K562 (cell line): Measurements from ENCODE around the gene TNFRSF18. TPM values are rescaled to one million over a fixed set of nuclear protein-coding genes. Genes with fewer than 3 reads are reported as not detected.

ENCODE experiments used
- ATAC-seq: fragments of 200-7000 bp; cut with Tn5 transposase; 3 replicates; pipeline ENCODE4 v1.9.1; 2020; ENCODE audit warnings: moderate library complexity
- BruUV-seq: library from RNA; stranded (reverse); fragments of 400-500 nt; replicated peaks from 2 replicates; lab custom pipeline; 2021; lab: Mats Ljungman, UMichigan
- CTCF ChIA-PET: fragments of 300-600 bp; formaldehyde crosslinking; extraction: SDS; loops from one replicate; lab custom pipeline; 2021; ENCODE audit warnings: low intra/inter-chr PET ratio; lab: Yijun Ruan, JAX
- POLR2A ChIA-PET: fragments of 300-600, 350-650 bp; sonication (Branson Sonifier 250); formaldehyde crosslinking; extraction: SDS; loops from one replicate; lab custom pipeline; 2021; ENCODE audit warnings: antibody characterized with exemption, inconsistent platforms; lab: Yijun Ruan, JAX
- DNase-seq, 4 experiments: peaks; one replicate each; pipeline versions ENCODE4 v3.0.0 to v3.0.0-alpha.2; 2011 to 2018; ENCODE audit warnings: low spot score in 3 of 4, mixed read lengths in 3 of 4; ENCODE audit errors: extremely low read depth in 1 of 4
- FAIRE-seq: peaks from 2 replicates; lab custom pipeline; 2011; peaks lifted over from hg19 to GRCh38; lab: Jason Lieb, UNC
- H2AFZ ChIP-seq: 2 replicates; pipeline ENCODE4 v1.6.0; 2011; ENCODE audit warnings: low read depth, low read length, control low read depth, inconsistent platforms
- H3K27ac ChIP-seq: fragments of 200-600 bp; 3 replicates; pipeline ENCODE4 v1.8.0; 2011; ENCODE audit warnings: low read depth, mild to moderate bottlenecking, control low read depth, inconsistent platforms, low read length, moderate library complexity, mixed read lengths; ENCODE audit errors: extremely low read depth
- H3K27me3 ChIP-seq, 2 experiments: fragments of 300-600 bp in 1 of 2; 2 replicates in 1 of 2; 3 replicates in 1 of 2; pipeline versions ENCODE4 v1.6.0 to v1.8.0; 2011; ENCODE audit warnings: inconsistent platforms in 2 of 2, low read length in 2 of 2, mild to moderate bottlenecking in 1 of 2, mixed read lengths in 1 of 2, moderate library complexity in 1 of 2; ENCODE audit not compliant: control insufficient read depth in 2 of 2, insufficient read depth in 2 of 2
- H3K36me3 ChIP-seq: fragments of 300-600 bp; 3 replicates; pipeline ENCODE4 v1.8.0; 2011; ENCODE audit warnings: mild to moderate bottlenecking, low read length, inconsistent platforms; ENCODE audit not compliant: control insufficient read depth, insufficient read depth
- H3K4me1 ChIP-seq, 2 experiments: fragments of 200-600 bp in 1 of 2; replicated peaks in 1 of 2; 2 replicates in 1 of 2; 3 replicates in 1 of 2; pipeline versions ENCODE4 v1.5.1 to v1.8.0; 2011; ENCODE audit warnings: inconsistent platforms in 2 of 2, low read length in 2 of 2, mild to moderate bottlenecking in 1 of 2, mixed read lengths in 1 of 2, moderate library complexity in 1 of 2; ENCODE audit not compliant: control insufficient read depth in 2 of 2, insufficient read depth in 2 of 2
- H3K4me2 ChIP-seq: 2 replicates; pipeline ENCODE4 v1.6.1; 2011; ENCODE audit warnings: low read length, control low read depth, inconsistent platforms, mixed read lengths; ENCODE audit not compliant: insufficient read depth
- H3K4me3 ChIP-seq: fragments of 200-600 bp; sonication (generic), shearing (Covaris generic); 2 replicates; pipeline ENCODE4 v1.5.1; 2016; ENCODE audit warnings: control low read depth, inconsistent platforms
- H3K79me2 ChIP-seq: fragments of 200-600 bp; 3 replicates; pipeline ENCODE4 v1.8.0; 2011; ENCODE audit warnings: low read length, inconsistent platforms; ENCODE audit not compliant: control insufficient read depth, insufficient read depth
- H3K9ac ChIP-seq, 2 experiments: 2 replicates each; pipeline versions ENCODE4 v1.6.0 to v1.6.1; 2011; ENCODE audit warnings: low read depth in 2 of 2, low read length in 2 of 2, control low read depth in 1 of 2, inconsistent platforms in 1 of 2, mild to moderate bottlenecking in 1 of 2, mixed read lengths in 1 of 2; ENCODE audit not compliant: insufficient read depth in 1 of 2
- H3K9me1 ChIP-seq: one replicate; pipeline ENCODE4 v1.6.0; 2011; ENCODE audit warnings: inconsistent platforms, mild to moderate bottlenecking, low read length, moderate library complexity; ENCODE audit not compliant: control insufficient read depth, insufficient read depth
- H3K9me3 ChIP-seq: replicated peaks from 2 replicates; pipeline ENCODE4 v1.5.1; 2011; ENCODE audit warnings: low read depth, low read length, inconsistent platforms; ENCODE audit not compliant: control insufficient read depth, insufficient read depth
- H4K20me1 ChIP-seq: replicated peaks from 2 replicates; pipeline ENCODE4 v1.6.1; 2011; ENCODE audit warnings: low read length, inconsistent platforms, mixed read lengths; ENCODE audit not compliant: control insufficient read depth, insufficient read depth
- HNRNPK ChIP-seq: fragments of 200-400 bp; formaldehyde crosslinking; IDR thresholded peaks from one replicate; pipeline ENCODE4 v1.6.1; 2018; ENCODE audit warnings: mild to moderate bottlenecking, low read depth, low read length; ENCODE audit not compliant: poor library complexity, severe bottlenecking
- PRDM10 ChIP-seq: fragments of 450-650 bp; IDR thresholded peaks from 2 replicates; pipeline ENCODE4 v1.6.1; 2018; ENCODE audit not compliant: partially characterized antibody
- TOE1 ChIP-seq, 2 experiments: fragments of 450-650 bp in 1 of 2; sonication (generic) in 1 of 2; formaldehyde crosslinking in 1 of 2; IDR thresholded peaks; 2 replicates each; pipeline versions ENCODE4 v1.7.1 to v1.8.0; 2016 to 2022; ENCODE audit warnings: borderline replicate concordance in 2 of 2, mild to moderate bottlenecking in 2 of 2, antibody characterized with exemption in 1 of 2, inconsistent platforms in 1 of 2, low read depth in 1 of 2, missing genetic modification reagents in 1 of 2, moderate library complexity in 1 of 2
- UBTF ChIP-seq, 2 experiments: IDR thresholded peaks; 2 replicates each; pipeline ENCODE4 v1.6.1; 2012; ENCODE audit warnings: improper control_type of control experiment in 2 of 2, low read depth in 2 of 2, low read length in 2 of 2, borderline replicate concordance in 1 of 2
- VEZF1 ChIP-seq: fragments of 200-800 bp; sonication (Bioruptor generic); IDR thresholded peaks from 2 replicates; pipeline ENCODE4 v1.6.1; 2017; ENCODE audit warnings: missing genetic modification characterization, missing compliant biosample characterization
- WGBS: fragments of 100-300 bp; shearing (Covaris generic); methylation state at CpG from one replicate; pipeline ENCODE4 v1.1.6; 2016; ENCODE audit warnings: low coverage, mixed read lengths; ENCODE audit not compliant: insufficient coverage; ENCODE audit errors: missing lambda C conversion rate; 5-methylcytosine and 5-hydroxymethylcytosine counted together
- in situ Hi-C: fragments of 300-500 bp; cut with MboI; formaldehyde crosslinking; loops from 4 replicates; pipeline ENCODE4 v1.15.0; 2018; ENCODE audit warnings: inconsistent platforms, mixed read lengths
- intact Hi-C: fragments of 100-400 bp; cut with micrococcal nuclease; formaldehyde crosslinking; loops from 2 replicates; pipeline ENCODE4 v1.14.2; 2022
- polyA plus RNA-seq, 8 experiments: library from polyadenylated mRNA; depleted of rRNA in 4 of 8; stranded (reverse) in 5 of 8; unstranded in 3 of 8; fragments of >200 nt; fragmentation: Nextera tagmentation in 2 of 8; fragmentation: Illumina TruSeq in 1 of 8; extraction: Ambion mirVana in 2 of 8; extraction: Trizol in 1 of 8; gene quantifications; 2 replicates each; pipeline versions ENCODE4 v1.2.1 to v1.2.3, GENCODE V29; 2011 to 2014; ENCODE audit warnings: inconsistent platforms in 1 of 8, missing spikeins in 1 of 8
- total RNA-seq, 7 experiments: library from RNA; depleted of rRNA in 6 of 7; stranded (reverse); fragments of >200 nt in 6 of 7; fragmentation: Illumina TruSeq in 2 of 7; extraction: Trizol in 2 of 7; gene quantifications; 2 replicates each; pipeline versions ENCODE4 v1.2.1 to v1.2.3, GENCODE V29; 2011 to 2021; ENCODE audit warnings: low replicate concordance in 1 of 7

Gene TNFRSF18
- total and polyA plus RNA-seq, 9 of the 15 experiments (the other 6 are each of a cell fraction or from before 2014, with no cell fraction given): 0.24 to 0.27 TPM; not detected in 7

- TF ChIP-seq PRDM10: no peak
Observed at GRCh38 chr1:1187938-1188337, 18.5 kb downstream of the TNFRSF18 start (continued).

- peaks cover 0 to 6% of the 10 kb centered on the region in 2 experiments; a peak in 3 of 5 replicates for H3K27me3 ChIP-seq
- in situ Hi-C loops (no loop called here), intact Hi-C loops (no loop called here)
- H3K4me3 ChIP-seq: no peak overlapping the region
- DNase-seq: peak; percentile 71 to 88 (median 78)
- POLR2A ChIA-PET: interaction anchor here (0.6 kb wide), 1 partner anchor 1039 kb away, joined by 4 read pairs; no protein-coding TSS in a partner anchor
- H3K9ac ChIP-seq: peak overlapping the region; percentile 45 to 84; a peak in 3 of 4 replicates
- H4K20me1 ChIP-seq: no peaks in the 10 kb centered on the region
- CTCF ChIA-PET: no interaction called here
- H3K9me1 ChIP-seq: no peaks in the 10 kb centered on the region
- BruUV-seq: no TSS peak
- ATAC-seq: peak; percentile 95
- H3K4me1 ChIP-seq: peaks cover 10 to 52% of the 10 kb centered on the region in 2 experiments
- no peaks in the 10 kb centered on the region for H3K36me3 ChIP-seq
- peak overlapping the region; percentile 54 for H3K4me2 ChIP-seq
- peak overlapping the region; percentile 50; the same call in 2 of the 3 replicates for H3K27ac ChIP-seq
- no peaks in the 10 kb centered on the region for H3K9me3 ChIP-seq
- no peaks in the 10 kb centered on the region for H3K79me2 ChIP-seq
- peak; percentile 94 for FAIRE-seq
- 48% methylated on average over 26 of the region's 31 CpGs for WGBS
- H2AFZ ChIP-seq: peak overlapping the region; percentile 92
- no peak for TF ChIP-seq VEZF1
- peak; percentile 30; the same call in 1 of the 2 replicates for TF ChIP-seq TOE1 (IDR thresholded peaks at IDR 0.05; ENCODE audit: borderline replicate concordance)
- TF ChIP-seq TOE1 (CRISPR knock-in tag; IDR thresholded peaks at IDR 0.05; ENCODE audit: borderline replicate concordance, low read depth): no peak
- peak; percentile 75 to 81; a peak in 3 of 4 replicates for TF ChIP-seq UBTF (IDR thresholded peaks at IDR 0.05; ENCODE audit: borderline replicate concordance in 1 of 2, low read depth in 2 of 2, low read length in 2 of 2)
- no peak for TF ChIP-seq HNRNPK
Observed at GRCh38 chr1:1185101-1185765, 21.2 kb downstream of the TNFRSF18 start.
